AG04449 (cell line): ENCODE results near the gene FAM3B.

Experiments
- CTCF ChIA-PET: fragments of 350-600 bp; formaldehyde crosslinking; extraction: SDS; loops from one replicate; lab custom pipeline; 2021; ENCODE audit warnings: antibody characterized with exemption; lab: Yijun Ruan, JAX
- POLR2A ChIA-PET: fragments of 400-600, 350-600 bp; formaldehyde crosslinking; extraction: SDS; loops from one replicate; lab custom pipeline; 2020; ENCODE audit warnings: antibody characterized with exemption, inconsistent platforms; lab: Yijun Ruan, JAX
- DNase-seq: peaks from one replicate; pipeline ENCODE4 v3.0.0-alpha.2; 2010; ENCODE audit warnings: low read depth, low spot score
- H3K4me3 ChIP-seq: 2 replicates; pipeline ENCODE4 v1.5.1; 2011; ENCODE audit warnings: low read depth, mild to moderate bottlenecking, control low read depth, low read length
- TF ChIP-seq, protein P1 (sequence below): IDR thresholded peaks from one replicate; pipeline ENCODE4 v1.5.1; 2011; ENCODE audit warnings: mild to moderate bottlenecking, moderate library complexity, low read length, control low read depth, inconsistent platforms; ENCODE audit not compliant: insufficient read depth; ENCODE audit errors: missing control alignments

The FAM3B gene

GRCh38 chr21:41373763-41374162 is 57.2 kb downstream of the FAM3B start:
- no peak overlapping the region for H3K4me3 ChIP-seq
- DNase-seq, result no peak
- CTCF ChIA-PET, result no interaction called here
- TF ChIP-seq, protein P1, sequence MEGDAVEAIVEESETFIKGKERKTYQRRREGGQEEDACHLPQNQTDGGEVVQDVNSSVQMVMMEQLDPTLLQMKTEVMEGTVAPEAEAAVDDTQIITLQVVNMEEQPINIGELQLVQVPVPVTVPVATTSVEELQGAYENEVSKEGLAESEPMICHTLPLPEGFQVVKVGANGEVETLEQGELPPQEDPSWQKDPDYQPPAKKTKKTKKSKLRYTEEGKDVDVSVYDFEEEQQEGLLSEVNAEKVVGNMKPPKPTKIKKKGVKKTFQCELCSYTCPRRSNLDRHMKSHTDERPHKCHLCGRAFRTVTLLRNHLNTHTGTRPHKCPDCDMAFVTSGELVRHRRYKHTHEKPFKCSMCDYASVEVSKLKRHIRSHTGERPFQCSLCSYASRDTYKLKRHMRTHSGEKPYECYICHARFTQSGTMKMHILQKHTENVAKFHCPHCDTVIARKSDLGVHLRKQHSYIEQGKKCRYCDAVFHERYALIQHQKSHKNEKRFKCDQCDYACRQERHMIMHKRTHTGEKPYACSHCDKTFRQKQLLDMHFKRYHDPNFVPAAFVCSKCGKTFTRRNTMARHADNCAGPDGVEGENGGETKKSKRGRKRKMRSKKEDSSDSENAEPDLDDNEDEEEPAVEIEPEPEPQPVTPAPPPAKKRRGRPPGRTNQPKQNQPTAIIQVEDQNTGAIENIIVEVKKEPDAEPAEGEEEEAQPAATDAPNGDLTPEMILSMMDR, result no peak
- POLR2A ChIA-PET, result no interaction called here

DNA sequence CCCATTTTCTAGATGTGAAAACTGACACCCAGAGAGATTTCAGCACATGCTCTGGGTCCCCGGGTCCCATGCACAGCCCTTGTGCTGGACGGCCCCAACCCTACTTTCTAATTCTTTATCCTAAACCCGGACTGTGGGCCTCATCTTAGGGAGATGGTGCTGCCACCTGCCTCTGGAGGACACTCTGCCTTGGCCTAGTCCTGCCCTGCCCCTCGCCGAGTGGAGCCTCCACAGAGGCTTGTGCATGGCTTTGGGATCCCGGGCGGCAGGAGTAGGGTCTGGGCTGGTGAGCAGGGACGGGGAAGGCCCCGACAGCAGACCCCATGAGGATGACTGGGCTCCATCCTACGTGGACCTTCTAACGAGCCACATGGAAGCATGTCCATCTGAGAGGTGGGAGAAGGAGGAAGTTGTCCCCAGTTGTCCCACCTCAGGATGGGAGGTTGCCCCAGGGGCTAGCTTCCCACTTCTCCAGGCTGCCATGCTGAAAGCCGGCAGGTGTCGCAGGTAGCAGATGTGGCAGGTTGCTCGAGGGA is 57.6 kb downstream of the FAM3B start:
- ChIA-PET POLR2A (no interaction called here), CTCF (no interaction called here)
- H3K4me3 ChIP-seq, result no peak overlapping the region
- DNase-seq, result no peak
- TF ChIP-seq, protein P1, result no peak

GRCh38 chr21:41374867-41375533 is 58.4 kb downstream of the FAM3B start:
- ChIA-PET POLR2A (no interaction called here), CTCF (no interaction called here)
- DNase-seq, result no peak
- TF ChIP-seq, protein P1, result no peak
- no peak overlapping the region for H3K4me3 ChIP-seq

- TF ChIP-seq, protein P1, result no peak
- DNase-seq, result no peak
- POLR2A ChIA-PET, result no interaction called here
Observed at GRCh38 chr21:41375875-41376274, 59.3 kb downstream of the FAM3B start.

DNA sequence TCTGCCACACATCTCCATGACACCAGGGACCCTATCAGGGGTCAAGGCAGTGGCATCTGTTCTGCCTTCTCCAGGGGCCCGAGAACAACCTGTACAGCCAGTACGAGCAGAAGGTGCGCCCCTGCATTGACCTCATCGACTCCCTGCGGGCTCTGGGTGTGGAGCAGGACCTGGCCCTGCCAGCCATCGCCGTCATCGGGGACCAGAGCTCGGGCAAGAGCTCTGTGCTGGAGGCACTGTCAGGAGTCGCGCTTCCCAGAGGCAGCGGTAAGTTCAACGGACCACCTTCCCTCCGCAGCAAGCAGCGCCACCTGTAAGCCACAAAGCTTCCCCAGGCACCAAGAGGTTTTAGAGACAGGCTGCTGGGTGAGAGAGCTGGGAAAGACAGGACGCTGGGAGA is 61.1 kb downstream of the FAM3B start:
- CTCF ChIA-PET, result no interaction called here
- POLR2A ChIA-PET, result no interaction called here
- no peak overlapping the region for H3K4me3 ChIP-seq
- no peak for DNase-seq
- TF ChIP-seq, protein P1, result no peak

More at GRCh38 chr21:41375875-41376274, 59.3 kb downstream of the FAM3B start:
- CTCF ChIA-PET, result no interaction called here
- no peak overlapping the region for H3K4me3 ChIP-seq

DNA sequence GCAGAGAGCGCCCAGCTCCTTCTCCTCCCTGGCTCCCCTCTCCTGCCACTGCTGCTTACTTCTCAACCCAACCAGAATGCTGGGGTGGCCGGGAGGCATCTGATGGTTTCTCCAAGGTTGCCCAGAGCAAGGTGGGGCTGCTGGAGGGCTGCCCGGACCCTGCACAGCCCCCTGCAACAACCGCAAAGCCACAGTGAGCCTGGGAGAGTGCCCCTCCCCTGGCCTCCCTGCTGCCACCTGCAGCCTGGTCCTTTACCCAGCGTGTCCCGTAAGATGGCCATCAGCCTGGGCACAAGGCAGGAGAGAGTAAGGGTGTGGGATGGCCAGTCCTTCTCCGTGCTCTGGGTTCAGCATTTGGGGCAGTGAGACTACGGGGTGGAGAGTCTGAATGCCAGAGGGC is 62.2 kb downstream of the FAM3B start:
- ChIA-PET CTCF (interaction anchor here (0.8 kb wide), 1 partner anchor 96 kb away, joined by 3 read pairs; no protein-coding TSS in a partner anchor), POLR2A (no interaction called here)
- no peak overlapping the region for H3K4me3 ChIP-seq
- no peak for DNase-seq
- TF ChIP-seq, protein P1, result no peak
